Measurements from ENCODE around the gene FAAP20. TPM values are rescaled to one million over a fixed set of nuclear protein-coding genes. Genes with fewer than 3 reads are reported as not detected.

Gene FAAP20
- total RNA-seq, 2 donors from 2014 or later: 59.1 to 66.9 TPM

- ATAC-seq (no peak), DNase-seq (ENCODE audit: low spot score in 2 of 2) (no peak)
- Mint-ChIP-seq H3K9me3 (no peaks in the 10 kb centered on the region), H3K36me3 (no peaks in the 10 kb centered on the region), H3K27ac (peak overlapping the region; percentile 22 to 77)
Observed at GRCh38 chr1:2192031-2192995, 2.3 kb downstream of the FAAP20 start.

- peak overlapping the region in 1 of 2 donors; percentile 77 for H3K27ac Mint-ChIP-seq
- DNase-seq (ENCODE audit: low spot score in 2 of 2) (no peak), ATAC-seq (no peak)
- H3K36me3 Mint-ChIP-seq: no peaks in the 10 kb centered on the region
- no peaks in the 10 kb centered on the region for H3K9me3 Mint-ChIP-seq
Observed at GRCh38 chr1:2190491-2190976, 4.0 kb downstream of the FAAP20 start.

- Mint-ChIP-seq H3K36me3 (no peaks in the 10 kb centered on the region), H3K27ac (peak overlapping the region; percentile 70 to 82), H3K9me3 (no peaks in the 10 kb centered on the region)
- peak; percentile 88 to 89 for DNase-seq (ENCODE audit: low spot score in 2 of 2)
- ATAC-seq: peak; percentile 92 to 95
Observed at GRCh38 chr1:2189459-2190425, 4.8 kb downstream of the FAAP20 start.

- no peak for ATAC-seq
Observed at GRCh38 chr1:2188336-2188735, 6.2 kb downstream of the FAAP20 start.

GRCh38 chr1:2187619-2188018 lies 7.0 kb downstream of the FAAP20 start:
- H3K27ac Mint-ChIP-seq: peak overlapping the region; percentile 14 to 60
- DNase-seq (ENCODE audit: low spot score in 2 of 2): no peak
- ATAC-seq: no peak
- no peaks in the 10 kb centered on the region for H3K36me3 Mint-ChIP-seq
- H3K9me3 Mint-ChIP-seq: no peaks in the 10 kb centered on the region

More at GRCh38 chr1:2188336-2188735, 6.2 kb downstream of the FAAP20 start:
- H3K9me3 Mint-ChIP-seq: no peaks in the 10 kb centered on the region
- H3K27ac Mint-ChIP-seq: peak overlapping the region; percentile 14 to 70
- H3K36me3 Mint-ChIP-seq: no peaks in the 10 kb centered on the region
- DNase-seq (ENCODE audit: low spot score in 2 of 2): no peak

- ATAC-seq (no peak), DNase-seq (ENCODE audit: low spot score in 2 of 2) (no peak)
- Mint-ChIP-seq H3K27ac (no peak overlapping the region), H3K9me3 (no peaks in the 10 kb centered on the region), H3K36me3 (no peaks in the 10 kb centered on the region)
Observed at GRCh38 chr1:2186901-2187300, 7.7 kb downstream of the FAAP20 start.

- DNase-seq (ENCODE audit: low spot score in 2 of 2) (no peak), ATAC-seq (no peak)
- Mint-ChIP-seq H3K27ac (no peak overlapping the region), H3K36me3 (no peaks in the 10 kb centered on the region), H3K9me3 (no peaks in the 10 kb centered on the region)
Observed at GRCh38 chr1:2185880-2186855, 8.4 kb downstream of the FAAP20 start.

GRCh38 chr1:2184934-2185333 lies 9.6 kb downstream of the FAAP20 start:
- DNase-seq (ENCODE audit: low spot score in 2 of 2) (no peak), ATAC-seq (no peak)
- Mint-ChIP-seq H3K36me3 (no peaks in the 10 kb centered on the region), H3K9me3 (no peaks in the 10 kb centered on the region), H3K27ac (no peak overlapping the region)

GRCh38 chr1:2184531-2184930 lies 10.0 kb downstream of the FAAP20 start:
- Mint-ChIP-seq H3K9me3 (no peaks in the 10 kb centered on the region), H3K36me3 (no peaks in the 10 kb centered on the region), H3K27ac (no peak overlapping the region)
- DNase-seq (ENCODE audit: low spot score in 2 of 2): no peak
- no peak for ATAC-seq

- DNase-seq (ENCODE audit: low spot score in 2 of 2) (no peak), ATAC-seq (no peak)
- H3K9me3 Mint-ChIP-seq: no peaks in the 10 kb centered on the region
- H3K27ac Mint-ChIP-seq: peak overlapping the region; percentile 26 to 81
- H3K36me3 Mint-ChIP-seq: no peaks in the 10 kb centered on the region
Observed at GRCh38 chr1:2183937-2184334, 10.6 kb downstream of the FAAP20 start.

- ATAC-seq: no peak
Observed at GRCh38 chr1:2182376-2182775, 12.2 kb downstream of the FAAP20 start.

GRCh38 chr1:2181752-2182151 lies 12.8 kb downstream of the FAAP20 start:
- no peak for DNase-seq (ENCODE audit: low spot score in 2 of 2)
- H3K36me3 Mint-ChIP-seq: no peaks in the 10 kb centered on the region
- no peak for ATAC-seq
- H3K9me3 Mint-ChIP-seq: no peaks in the 10 kb centered on the region
- no peak overlapping the region for H3K27ac Mint-ChIP-seq

More at GRCh38 chr1:2182376-2182775, 12.2 kb downstream of the FAAP20 start:
- no peak for DNase-seq (ENCODE audit: low spot score in 2 of 2)
- H3K9me3 Mint-ChIP-seq: no peaks in the 10 kb centered on the region
- peak overlapping the region in 1 of 2 donors; percentile 84 for H3K27ac Mint-ChIP-seq
- no peaks in the 10 kb centered on the region for H3K36me3 Mint-ChIP-seq

- Mint-ChIP-seq H3K27ac (no peak overlapping the region), H3K9me3 (no peaks in the 10 kb centered on the region), H3K36me3 (no peaks in the 10 kb centered on the region)
- ATAC-seq (no peak), DNase-seq (ENCODE audit: low spot score in 2 of 2) (no peak)
Observed at GRCh38 chr1:2181271-2181670, 13.3 kb downstream of the FAAP20 start.

GRCh38 chr1:2180297-2181245 lies 14.0 kb downstream of the FAAP20 start:
- Mint-ChIP-seq H3K27ac (no peak overlapping the region), H3K36me3 (no peaks in the 10 kb centered on the region), H3K9me3 (no peaks in the 10 kb centered on the region)
- ATAC-seq (peak in 1 of 2 donors; percentile 63), DNase-seq (ENCODE audit: low spot score in 2 of 2) (no peak)
